ENCODE results near the gene USH1G.
"Not testable (repeated sequence)": the region's sequence is repeated elsewhere in the genome, so short reads cannot be mapped to it uniquely, and the experiment has no call there.

Gene USH1G

DNA sequence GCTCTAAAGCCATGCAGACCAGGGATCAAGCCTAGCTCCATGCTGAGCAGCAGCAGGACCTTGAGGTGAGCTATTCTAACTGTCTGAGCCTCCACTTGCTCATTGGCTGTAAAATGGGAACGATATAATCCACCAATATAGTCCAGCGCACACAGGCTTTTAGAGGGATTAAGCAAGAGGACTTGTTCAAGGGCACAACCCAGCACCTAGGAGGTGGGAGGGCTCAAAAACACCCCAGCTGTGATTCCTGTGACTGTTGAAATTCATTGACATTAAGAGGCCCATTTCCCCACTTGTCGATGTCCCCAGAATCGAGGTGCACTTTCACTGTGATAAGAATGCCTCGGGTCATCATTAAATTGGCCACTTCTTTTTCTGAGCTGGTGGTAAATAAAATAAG, 4.1 kb downstream of the USH1G start:
- no peak for DNase-seq (ENCODE audit: extremely low read depth, insufficient read length)
- TF ChIP-seq, protein P1, sequence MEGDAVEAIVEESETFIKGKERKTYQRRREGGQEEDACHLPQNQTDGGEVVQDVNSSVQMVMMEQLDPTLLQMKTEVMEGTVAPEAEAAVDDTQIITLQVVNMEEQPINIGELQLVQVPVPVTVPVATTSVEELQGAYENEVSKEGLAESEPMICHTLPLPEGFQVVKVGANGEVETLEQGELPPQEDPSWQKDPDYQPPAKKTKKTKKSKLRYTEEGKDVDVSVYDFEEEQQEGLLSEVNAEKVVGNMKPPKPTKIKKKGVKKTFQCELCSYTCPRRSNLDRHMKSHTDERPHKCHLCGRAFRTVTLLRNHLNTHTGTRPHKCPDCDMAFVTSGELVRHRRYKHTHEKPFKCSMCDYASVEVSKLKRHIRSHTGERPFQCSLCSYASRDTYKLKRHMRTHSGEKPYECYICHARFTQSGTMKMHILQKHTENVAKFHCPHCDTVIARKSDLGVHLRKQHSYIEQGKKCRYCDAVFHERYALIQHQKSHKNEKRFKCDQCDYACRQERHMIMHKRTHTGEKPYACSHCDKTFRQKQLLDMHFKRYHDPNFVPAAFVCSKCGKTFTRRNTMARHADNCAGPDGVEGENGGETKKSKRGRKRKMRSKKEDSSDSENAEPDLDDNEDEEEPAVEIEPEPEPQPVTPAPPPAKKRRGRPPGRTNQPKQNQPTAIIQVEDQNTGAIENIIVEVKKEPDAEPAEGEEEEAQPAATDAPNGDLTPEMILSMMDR (IDR thresholded peaks at IDR 0.05; ENCODE audit: insufficient read depth, low read length, poor library complexity, severe bottlenecking): no peak
- Histone ChIP-seq H3K27me3 (replicated peaks; ENCODE audit: control insufficient read depth, insufficient read depth, low read length) (no peaks in the 10 kb centered on the region; the same call in 1 of the 2 replicates), H3K4me3 (replicated peaks; ENCODE audit: low read depth, low read length) (no peak overlapping the region), H3K36me3 (ENCODE audit: control insufficient read depth, insufficient read depth, low read length) (no peaks in the 10 kb centered on the region)

GRCh38 chr17:74917430-74917829, 5.6 kb downstream of the USH1G start:
- Histone ChIP-seq H3K4me3 (replicated peaks; ENCODE audit: low read depth, low read length) (no peak overlapping the region), H3K27me3 (replicated peaks; ENCODE audit: control insufficient read depth, insufficient read depth, low read length) (no peaks in the 10 kb centered on the region; the same call in 1 of the 2 replicates), H3K36me3 (ENCODE audit: control insufficient read depth, insufficient read depth, low read length) (no peaks in the 10 kb centered on the region)
- no peak for DNase-seq (ENCODE audit: extremely low read depth, insufficient read length)
- TF ChIP-seq, protein P1 (IDR thresholded peaks at IDR 0.05; ENCODE audit: insufficient read depth, low read length, poor library complexity, severe bottlenecking): no peak

GRCh38 chr17:74916851-74917199, 6.2 kb downstream of the USH1G start:
- TF ChIP-seq, protein P1 (IDR thresholded peaks at IDR 0.05; ENCODE audit: insufficient read depth, low read length, poor library complexity, severe bottlenecking): no peak
- H3K27me3 ChIP-seq (replicated peaks; ENCODE audit: control insufficient read depth, insufficient read depth, low read length): no peaks in the 10 kb centered on the region; the same call in 1 of the 2 replicates
- H3K4me3 ChIP-seq (replicated peaks; ENCODE audit: low read depth, low read length): no peak overlapping the region
- no peaks in the 10 kb centered on the region for H3K36me3 ChIP-seq (ENCODE audit: control insufficient read depth, insufficient read depth, low read length)
- DNase-seq (ENCODE audit: extremely low read depth, insufficient read length): no peak

DNA sequence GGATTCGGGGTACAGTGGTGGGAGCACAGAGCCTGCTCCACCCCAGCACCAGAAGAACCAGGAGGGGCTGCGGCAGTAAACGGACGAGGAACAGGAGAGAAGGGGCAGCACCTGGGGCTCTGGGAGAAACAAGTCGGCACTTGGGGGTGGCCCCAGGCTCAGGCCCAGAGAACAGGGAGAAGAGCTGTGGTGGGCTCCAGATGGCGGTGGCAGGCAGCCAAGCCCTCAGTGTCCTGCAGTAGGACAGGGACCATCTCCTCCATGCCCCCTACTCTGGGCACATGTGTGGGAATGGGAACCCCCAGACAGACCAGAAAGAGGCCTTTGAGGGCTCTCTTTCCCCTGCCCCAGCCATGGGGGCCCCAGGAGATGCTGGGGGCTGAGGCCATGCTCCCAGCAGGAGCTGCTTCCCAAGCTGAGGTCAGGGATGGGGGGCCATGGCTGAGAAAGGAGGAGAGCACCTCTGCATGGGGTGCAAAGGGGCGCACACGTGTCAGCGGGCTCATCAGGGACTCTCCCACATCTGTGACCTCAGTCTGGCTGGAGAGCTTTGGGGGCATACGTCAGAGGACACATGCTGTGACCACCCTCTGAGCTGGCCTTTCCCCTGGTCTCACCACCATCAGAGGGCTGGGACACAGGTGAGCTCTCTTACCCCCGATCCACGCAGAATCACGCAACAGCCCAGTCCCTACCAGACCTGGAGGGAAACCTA, 6.8 kb downstream of the USH1G start:
- TF ChIP-seq, protein P1 (IDR thresholded peaks at IDR 0.05; ENCODE audit: insufficient read depth, low read length, poor library complexity, severe bottlenecking): no peak
- no peak overlapping the region for H3K4me3 ChIP-seq (replicated peaks; ENCODE audit: low read depth, low read length)
- no peaks in the 10 kb centered on the region for H3K36me3 ChIP-seq (ENCODE audit: control insufficient read depth, insufficient read depth, low read length)
- H3K27me3 ChIP-seq (replicated peaks; ENCODE audit: control insufficient read depth, insufficient read depth, low read length): no peaks in the 10 kb centered on the region; the same call in 1 of the 2 replicates
- no peak for DNase-seq (ENCODE audit: extremely low read depth, insufficient read length)

DNA sequence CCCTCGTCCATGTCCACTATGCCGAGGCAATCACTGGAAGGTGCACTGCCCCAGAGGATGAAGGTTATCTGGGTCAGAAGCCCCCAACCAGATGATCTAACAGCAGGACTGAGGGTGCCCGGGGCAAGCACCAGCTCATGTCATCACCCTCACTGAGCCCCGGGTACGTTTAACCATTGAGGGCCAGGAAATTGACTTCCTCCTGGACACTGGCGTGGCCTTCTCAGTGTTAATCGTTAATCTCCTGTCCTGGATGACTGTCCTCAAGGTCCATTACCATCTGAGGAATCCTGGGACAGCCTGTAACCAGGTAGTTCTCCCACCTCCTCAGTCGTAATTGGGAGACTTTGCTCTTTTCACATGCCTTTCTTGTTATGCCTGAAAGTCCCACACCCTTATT, 11.6 kb downstream of the USH1G start:
- not testable (repeated sequence) for DNase-seq (ENCODE audit: extremely low read depth, insufficient read length); H3K4me3 ChIP-seq (replicated peaks; ENCODE audit: low read depth, low read length); H3K36me3 ChIP-seq (ENCODE audit: control insufficient read depth, insufficient read depth, low read length); H3K27me3 ChIP-seq (replicated peaks; ENCODE audit: control insufficient read depth, insufficient read depth, low read length)

GRCh38 chr17:74909097-74909496, 14.0 kb downstream of the USH1G start:
- DNase-seq (ENCODE audit: extremely low read depth, insufficient read length); H3K27me3 ChIP-seq (replicated peaks; ENCODE audit: control insufficient read depth, insufficient read depth, low read length); H3K4me3 ChIP-seq (replicated peaks; ENCODE audit: low read depth, low read length); H3K36me3 ChIP-seq (ENCODE audit: control insufficient read depth, insufficient read depth, low read length): not testable (repeated sequence)

DNA sequence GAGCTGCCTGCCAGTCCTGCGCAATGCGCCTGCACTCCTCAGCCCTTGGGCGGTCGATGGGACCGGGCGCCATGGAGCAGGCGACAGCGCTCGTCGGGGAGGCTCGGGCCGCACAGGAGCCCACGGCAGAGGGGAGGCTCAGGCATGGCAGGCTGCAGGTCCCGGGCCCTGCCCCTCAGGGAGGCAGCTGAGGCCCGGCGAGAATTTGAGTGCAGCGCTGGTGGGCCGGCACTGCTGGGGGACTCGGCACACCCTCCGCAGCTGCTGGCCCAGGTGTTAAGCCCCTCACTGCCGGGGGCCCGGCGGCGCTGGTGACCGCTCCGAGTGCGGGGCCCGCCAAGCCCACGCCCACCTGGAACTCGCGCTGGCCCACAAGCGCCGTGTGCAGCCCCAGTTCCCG, 16.0 kb downstream of the USH1G start:
- no peak overlapping the region for H3K4me3 ChIP-seq (replicated peaks; ENCODE audit: low read depth, low read length)
- no peaks in the 10 kb centered on the region; the same call in 1 of the 2 replicates for H3K27me3 ChIP-seq (replicated peaks; ENCODE audit: control insufficient read depth, insufficient read depth, low read length)
- DNase-seq (ENCODE audit: extremely low read depth, insufficient read length): no peak
- H3K36me3 ChIP-seq (ENCODE audit: control insufficient read depth, insufficient read depth, low read length): no peaks in the 10 kb centered on the region
- TF ChIP-seq, protein P1 (IDR thresholded peaks at IDR 0.05; ENCODE audit: insufficient read depth, low read length, poor library complexity, severe bottlenecking): no peak

DNA sequence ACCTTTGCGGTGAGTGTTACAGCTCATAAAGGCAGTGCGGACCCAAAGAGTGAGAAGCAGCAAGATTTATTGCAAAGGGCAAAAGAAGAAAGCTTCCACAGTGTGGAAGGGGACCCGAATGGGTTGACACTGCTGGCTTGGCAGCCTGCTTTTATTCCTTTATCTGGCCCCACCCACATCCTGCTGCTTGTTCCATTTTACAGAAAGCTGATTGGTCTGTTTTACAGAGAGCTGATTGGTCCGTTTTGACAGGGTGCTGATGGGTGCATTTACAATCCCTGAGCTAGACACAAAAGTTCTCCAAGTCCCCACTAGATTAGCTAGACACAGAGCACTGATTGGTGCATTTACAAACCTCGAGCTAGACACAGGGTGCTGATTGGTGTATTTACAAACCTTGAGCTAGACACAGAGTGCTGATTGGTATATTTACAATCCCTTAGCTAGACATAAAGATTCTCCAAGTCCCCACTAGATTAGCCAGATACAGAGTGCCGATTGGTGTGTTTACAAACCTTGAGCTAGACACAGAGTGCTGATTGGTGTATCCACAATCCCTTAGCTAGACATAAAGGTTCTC, 16.8 kb downstream of the USH1G start:
- H3K27me3 ChIP-seq (replicated peaks; ENCODE audit: control insufficient read depth, insufficient read depth, low read length); DNase-seq (ENCODE audit: extremely low read depth, insufficient read length); H3K4me3 ChIP-seq (replicated peaks; ENCODE audit: low read depth, low read length); H3K36me3 ChIP-seq (ENCODE audit: control insufficient read depth, insufficient read depth, low read length): not testable (repeated sequence)
